Calu3 (cell line): ENCODE results near the gene PRSS33. TPM values are rescaled to one million over a fixed set of nuclear protein-coding genes. Genes with fewer than 3 reads are reported as not detected.

Experiments used
- BruUV-seq: library from RNA; stranded (reverse); fragments of 400-500 nt; replicated peaks from 2 replicates; lab custom pipeline; 2021; lab: Mats Ljungman, UMichigan
- CTCF ChIA-PET: fragments of 300-600 bp; sonication (Branson Sonifier 250); formaldehyde crosslinking; loops from one replicate; lab custom pipeline; 2022; ENCODE audit warnings: antibody characterized with exemption; lab: Charles Lee
- DNase-seq: peaks from one replicate; pipeline ENCODE4 v3.0.0; 2022
- H3K27ac Mint-ChIP-seq: one replicate; pipeline ENCODE4 v1.8.0; 2022; ENCODE audit warnings: mixed read lengths; ENCODE audit not compliant: unreplicated experiment
- H3K27me3 Mint-ChIP-seq: one replicate; pipeline ENCODE4 v1.8.0; 2022; ENCODE audit warnings: mixed read lengths; ENCODE audit not compliant: unreplicated experiment
- H3K36me3 Mint-ChIP-seq: one replicate; pipeline ENCODE4 v1.8.0; 2022; ENCODE audit warnings: mild to moderate bottlenecking, moderate library complexity, mixed read lengths; ENCODE audit not compliant: insufficient read depth, unreplicated experiment
- H3K4me1 Mint-ChIP-seq: one replicate; pipeline ENCODE4 v1.8.0; 2022; ENCODE audit warnings: mild to moderate bottlenecking, low read depth, mixed read lengths; ENCODE audit not compliant: unreplicated experiment
- H3K4me3 Mint-ChIP-seq: one replicate; pipeline ENCODE4 v1.8.0; 2022; ENCODE audit warnings: mild to moderate bottlenecking, low read depth, moderate library complexity, mixed read lengths; ENCODE audit not compliant: unreplicated experiment
- H3K9me3 Mint-ChIP-seq: one replicate; pipeline ENCODE4 v1.8.0; 2022; ENCODE audit warnings: low read depth, mixed read lengths; ENCODE audit not compliant: unreplicated experiment
- intact Hi-C: fragments of 100-400 bp; cut with micrococcal nuclease; formaldehyde crosslinking; loops from one replicate; pipeline ENCODE4 v1.10.0; 2022; ENCODE audit not compliant: unreplicated experiment
- total RNA-seq: library from RNA; stranded (reverse); gene quantifications from 2 replicates; pipeline ENCODE4 v1.2.3, GENCODE V29; 2022
- TF ChIP-seq, protein P1 (sequence below): fragments of 200-600 bp; IDR thresholded peaks from one replicate; pipeline ENCODE4 v1.8.0; 2022; ENCODE audit warnings: antibody characterized with exemption; ENCODE audit not compliant: unreplicated experiment

PRSS33 gene
- total RNA-seq, 1 experiment from 2014 or later, result 13.2 TPM

DNA sequence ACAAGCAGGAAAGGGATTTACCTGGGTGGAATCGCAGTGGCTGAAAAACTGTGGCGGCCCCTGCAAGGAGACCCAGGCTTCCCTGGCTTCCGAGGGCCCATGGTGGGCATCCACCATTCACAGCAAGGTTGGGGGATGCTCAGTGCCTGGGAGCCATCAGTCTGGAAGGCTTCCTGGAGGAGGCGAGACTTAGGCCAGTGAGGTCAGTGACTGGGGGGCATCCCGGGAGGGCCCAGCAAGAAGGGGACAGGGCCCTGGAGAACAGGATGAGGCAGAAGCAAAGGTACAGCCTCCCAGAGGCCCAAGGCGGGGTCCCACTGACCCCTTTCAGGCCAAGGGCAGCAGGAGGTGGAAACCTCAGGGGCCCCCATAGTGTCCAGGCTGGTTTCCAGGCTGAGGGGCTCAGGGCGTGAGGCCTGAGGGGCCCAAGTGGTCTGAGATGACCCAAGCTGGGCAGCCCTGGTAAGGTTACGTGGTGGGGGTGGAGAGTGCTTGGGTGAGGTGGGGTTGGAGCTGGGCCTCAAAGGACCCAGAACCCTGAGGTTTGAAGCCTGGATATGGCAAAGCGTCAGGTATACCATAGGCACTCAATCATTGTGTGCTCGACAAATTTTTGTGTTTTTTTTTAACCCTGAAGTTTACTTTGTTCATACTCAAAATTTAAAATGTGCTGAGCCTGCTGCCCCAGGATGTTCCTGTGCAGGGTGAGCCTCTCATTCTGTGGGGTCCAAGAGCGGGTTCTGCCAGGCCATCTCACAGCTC lies 50.7 kb downstream of the PRSS33 start:
- BruUV-seq, result no TSS peak
- no peak overlapping the region for H3K27ac Mint-ChIP-seq
- H3K4me1 Mint-ChIP-seq, result no peaks in the 10 kb centered on the region
- H3K4me3 Mint-ChIP-seq, result no peak overlapping the region
- TF ChIP-seq, protein P1, sequence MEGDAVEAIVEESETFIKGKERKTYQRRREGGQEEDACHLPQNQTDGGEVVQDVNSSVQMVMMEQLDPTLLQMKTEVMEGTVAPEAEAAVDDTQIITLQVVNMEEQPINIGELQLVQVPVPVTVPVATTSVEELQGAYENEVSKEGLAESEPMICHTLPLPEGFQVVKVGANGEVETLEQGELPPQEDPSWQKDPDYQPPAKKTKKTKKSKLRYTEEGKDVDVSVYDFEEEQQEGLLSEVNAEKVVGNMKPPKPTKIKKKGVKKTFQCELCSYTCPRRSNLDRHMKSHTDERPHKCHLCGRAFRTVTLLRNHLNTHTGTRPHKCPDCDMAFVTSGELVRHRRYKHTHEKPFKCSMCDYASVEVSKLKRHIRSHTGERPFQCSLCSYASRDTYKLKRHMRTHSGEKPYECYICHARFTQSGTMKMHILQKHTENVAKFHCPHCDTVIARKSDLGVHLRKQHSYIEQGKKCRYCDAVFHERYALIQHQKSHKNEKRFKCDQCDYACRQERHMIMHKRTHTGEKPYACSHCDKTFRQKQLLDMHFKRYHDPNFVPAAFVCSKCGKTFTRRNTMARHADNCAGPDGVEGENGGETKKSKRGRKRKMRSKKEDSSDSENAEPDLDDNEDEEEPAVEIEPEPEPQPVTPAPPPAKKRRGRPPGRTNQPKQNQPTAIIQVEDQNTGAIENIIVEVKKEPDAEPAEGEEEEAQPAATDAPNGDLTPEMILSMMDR, result no peak
- H3K36me3 Mint-ChIP-seq, result no peaks in the 10 kb centered on the region
- DNase-seq, result no peak
- intact Hi-C loops, result no loop called here
- no peaks in the 10 kb centered on the region for H3K9me3 Mint-ChIP-seq
- H3K27me3 Mint-ChIP-seq, result peaks cover 17% of the 10 kb centered on the region
- CTCF ChIA-PET, result no interaction called here

GRCh38 chr16:2734844-2735515 lies 52.4 kb downstream of the PRSS33 start:
- no peak overlapping the region for H3K27ac Mint-ChIP-seq
- no peak for DNase-seq
- CTCF ChIA-PET, result no interaction called here
- TF ChIP-seq, protein P1, result no peak
- intact Hi-C loops, result no loop called here
- H3K4me3 Mint-ChIP-seq, result no peak overlapping the region
- H3K36me3 Mint-ChIP-seq, result no peaks in the 10 kb centered on the region
- no TSS peak for BruUV-seq
- peaks cover 3% of the 10 kb centered on the region for H3K27me3 Mint-ChIP-seq
- H3K4me1 Mint-ChIP-seq, result no peaks in the 10 kb centered on the region
- H3K9me3 Mint-ChIP-seq, result no peaks in the 10 kb centered on the region

Other genes starting within 250 kb of the PRSS33 start
- 57.4 and 62.4 TPM in 2 replicates for gene PDPK1, start 249.5 kb downstream of the PRSS33 start, total RNA-seq
- gene KCTD5, start 105.0 kb downstream of the PRSS33 start, total RNA-seq, result 36.6 and 36.7 TPM in 2 replicates
- 2.0 and 2.4 TPM in 2 replicates for gene PRSS27, start 67.3 kb downstream of the PRSS33 start, total RNA-seq
- 870 and 905 TPM in 2 replicates for gene SRRM2, start 34.9 kb downstream of the PRSS33 start, total RNA-seq
- gene ELOB, start 10.3 kb downstream of the PRSS33 start, total RNA-seq, result 269 TPM in 2 replicates
- gene PRSS41, start 10.9 kb upstream of the PRSS33 start, total RNA-seq, result not detected in 2 replicates
- gene PRSS21, start 29.7 kb upstream of the PRSS33 start, total RNA-seq, result not detected in 2 replicates
- gene ZG16B, start 42.7 kb upstream of the PRSS33 start, total RNA-seq, result 10.3 and 15.5 TPM in 2 replicates
- 140 and 141 TPM in 2 replicates for gene PRSS22, start 70.6 kb upstream of the PRSS33 start, total RNA-seq
- gene FLYWCH2, start 95.7 kb upstream of the PRSS33 start, total RNA-seq, result 10.8 and 13.0 TPM in 2 replicates
- 34.8 and 36.8 TPM in 2 replicates for gene FLYWCH1, start 124.4 kb upstream of the PRSS33 start, total RNA-seq
- gene KREMEN2, start 176.7 kb upstream of the PRSS33 start, total RNA-seq, result 0.51 TPM in 1 of 2 replicates, not detected in the other
- gene PAQR4, start 181.8 kb upstream of the PRSS33 start, total RNA-seq, result 51.0 and 56.0 TPM in 2 replicates
- 91.2 and 107 TPM in 2 replicates for gene PKMYT1, start 192.9 kb upstream of the PRSS33 start, total RNA-seq
- gene CLDN9, start 225.4 kb upstream of the PRSS33 start, total RNA-seq, result 13.5 and 17.8 TPM in 2 replicates
- 1.2 and 2.1 TPM in 2 replicates for gene CLDN6, start 230.6 kb upstream of the PRSS33 start, total RNA-seq
- gene TNFRSF12A, start 232.8 kb upstream of the PRSS33 start, total RNA-seq, result 478 and 509 TPM in 2 replicates
- gene HCFC1R1, start 236.4 kb upstream of the PRSS33 start, total RNA-seq, result 61.1 and 75.4 TPM in 2 replicates
- 50.8 and 54.4 TPM in 2 replicates for gene THOC6, start 236.5 kb upstream of the PRSS33 start, total RNA-seq
- gene BICDL2, start 249.4 kb upstream of the PRSS33 start, total RNA-seq, result 59.4 and 70.9 TPM in 2 replicates